GM12878 (cell line): Measurements from ENCODE around the gene TGFB1. TPM values are rescaled to one million over a fixed set of nuclear protein-coding genes. Genes with fewer than 3 reads are reported as not detected.

Source experiments
- ATAC-seq: fragments of 200-7000 bp; cut with Tn5 transposase; 3 replicates; pipeline ENCODE4 v1.9.1; 2020; ENCODE audit warnings: mild to moderate bottlenecking, moderate library complexity
- BruUV-seq: library from RNA; stranded (reverse); fragments of 400-500 nt; replicated peaks from 2 replicates; lab custom pipeline; 2021; lab: Mats Ljungman, UMichigan
- CTCF ChIA-PET: fragments of 300-600 bp; sonication (Branson Sonifier 250); formaldehyde crosslinking; extraction: SDS; loops from one replicate; lab custom pipeline; 2021; ENCODE audit warnings: inconsistent platforms; lab: Yijun Ruan, JAX
- POLR2A ChIA-PET: fragments of 350-600 bp; formaldehyde crosslinking; extraction: SDS; loops from one replicate; lab custom pipeline; 2021; ENCODE audit warnings: inconsistent platforms; lab: Charles Lee
- RAD21 ChIA-PET: fragments of 300-600 bp; sonication (Branson Sonifier 250); formaldehyde crosslinking; loops from one replicate; lab custom pipeline; 2023; ENCODE audit warnings: antibody characterized with exemption; ENCODE audit not compliant: unreplicated experiment; lab: Charles Lee
- SMC1A ChIA-PET: fragments of 300-600 bp; sonication (Branson Sonifier 250); formaldehyde crosslinking; loops from one replicate; lab custom pipeline; 2023; ENCODE audit not compliant: unreplicated experiment, uncharacterized antibody; lab: Charles Lee
- DNase-seq: peaks from one replicate; pipeline ENCODE4 v3.0.0-alpha.2; 2011; ENCODE audit warnings: low read depth, low spot score
- FAIRE-seq: peaks from 3 replicates; lab custom pipeline; 2011; peaks lifted over from hg19 to GRCh38; lab: Jason Lieb, UNC
- H2AFZ ChIP-seq: 2 replicates; pipeline ENCODE4 v1.6.0; 2011; ENCODE audit warnings: low read depth, low read length, control low read depth; ENCODE audit not compliant: control insufficient read depth
- H3K27ac ChIP-seq: 2 replicates; pipeline ENCODE4 v1.5.1; 2011; ENCODE audit warnings: control low read depth; ENCODE audit not compliant: control insufficient read depth, insufficient read depth
- H3K27me3 ChIP-seq, 2 experiments: replicated peaks in 1 of 2; 2 replicates each; pipeline versions ENCODE4 v1.6.0 to v1.6.1; 2011; ENCODE audit warnings: low read length in 1 of 2; ENCODE audit not compliant: control insufficient read depth in 2 of 2, insufficient read depth in 2 of 2
- H3K36me3 ChIP-seq, 2 experiments: 2 replicates each; pipeline ENCODE4 v1.5.1; 2011; ENCODE audit warnings: low read length in 1 of 2; ENCODE audit not compliant: control insufficient read depth in 2 of 2, insufficient read depth in 2 of 2
- H3K4me1 ChIP-seq: 2 replicates; pipeline ENCODE4 v1.6.1; 2011; ENCODE audit warnings: mild to moderate bottlenecking, low read length, moderate library complexity, mixed read lengths; ENCODE audit not compliant: control insufficient read depth, insufficient read depth
- H3K4me2 ChIP-seq: 2 replicates; pipeline ENCODE4 v1.6.0; 2011; ENCODE audit warnings: control low read depth; ENCODE audit not compliant: control insufficient read depth, insufficient read depth
- H3K4me3 ChIP-seq: fragments of 200-600 bp; sonication (generic); 2 replicates; pipeline ENCODE4 v1.5.1; 2016
- H3K79me2 ChIP-seq: 2 replicates; pipeline ENCODE4 v1.6.0; 2011; ENCODE audit warnings: low read length; ENCODE audit not compliant: control insufficient read depth, insufficient read depth
- H3K9ac ChIP-seq: 2 replicates; pipeline ENCODE4 v1.8.0; 2011; ENCODE audit warnings: low read length, control low read depth, mixed read lengths; ENCODE audit not compliant: control insufficient read depth, insufficient read depth
- H3K9me3 ChIP-seq: replicated peaks from 3 replicates; pipeline ENCODE4 v1.5.1; 2011; ENCODE audit warnings: mild to moderate bottlenecking, low read length; ENCODE audit not compliant: control insufficient read depth, insufficient read depth
- H4K20me1 ChIP-seq: 2 replicates; pipeline ENCODE4 v1.6.0; 2011; ENCODE audit not compliant: control insufficient read depth, insufficient read depth
- ATF7 ChIP-seq: fragments of 450-650 bp; IDR thresholded peaks from 2 replicates; pipeline ENCODE4 v1.6.1; 2016; ENCODE audit warnings: low read depth, mild to moderate bottlenecking
- CEBPZ ChIP-seq: fragments of 150-350 bp; IDR thresholded peaks from 2 replicates; pipeline ENCODE4 v1.6.1; 2016; ENCODE audit warnings: low read depth, low read length
- ETV6 ChIP-seq, 2 experiments: fragments of 450-650 bp in 1 of 2; IDR thresholded peaks in 1 of 2; conservative IDR thresholded peaks in 1 of 2; 2 replicates each; pipeline ENCODE4 v1.6.1; 2014; ENCODE audit warnings: antibody characterized with exemption in 1 of 2, borderline replicate concordance in 1 of 2, low read depth in 1 of 2, mild to moderate bottlenecking in 1 of 2, moderate library complexity in 1 of 2
- GATAD2B ChIP-seq: fragments of 450-650 bp; conservative IDR thresholded peaks from 2 replicates; pipeline ENCODE4 v1.6.1; 2017; ENCODE audit warnings: low read depth, mild to moderate bottlenecking, moderate library complexity
- JUNB ChIP-seq: IDR thresholded peaks from 2 replicates; pipeline ENCODE4 v1.6.1; 2016; ENCODE audit warnings: antibody characterized with exemption, mild to moderate bottlenecking
- MAX ChIP-seq: IDR thresholded peaks from 2 replicates; pipeline ENCODE4 v1.6.1; 2012; ENCODE audit warnings: low read depth, low read length, improper control_type of control experiment
- MTA2 ChIP-seq: fragments of 450-650 bp; IDR thresholded peaks from 2 replicates; pipeline ENCODE4 v1.6.1; 2016; ENCODE audit warnings: low read depth, mild to moderate bottlenecking, moderate library complexity
- PAX8 ChIP-seq: fragments of 450-650 bp; IDR thresholded peaks from 2 replicates; pipeline ENCODE4 v1.6.1; 2017; ENCODE audit warnings: mild to moderate bottlenecking, moderate library complexity
- PKNOX1 ChIP-seq: fragments of 450-650 bp; IDR thresholded peaks from 2 replicates; pipeline ENCODE4 v1.6.1; 2016; ENCODE audit warnings: mild to moderate bottlenecking
- STAT3 ChIP-seq: IDR thresholded peaks from 2 replicates; pipeline ENCODE4 v1.6.1; 2011; ENCODE audit warnings: low read depth, low read length, improper control_type of control experiment
- WGBS: methylation state at CpG from one replicate; pipeline ENCODE4 v1.1.6; 2016; ENCODE audit warnings: low lambda C conversion rate; ENCODE audit not compliant: insufficient replicate concordance, insufficient coverage; ENCODE audit errors: missing lambda C conversion rate; 5-methylcytosine and 5-hydroxymethylcytosine counted together
- in situ Hi-C: fragments of 300-500 bp; cut with MboI; formaldehyde crosslinking; loops from 9 replicates; pipeline ENCODE4 v1.14.3; 2018; ENCODE audit warnings: mixed read lengths
- intact Hi-C: fragments of 100-400 bp; cut with micrococcal nuclease; formaldehyde crosslinking; loops from one replicate; pipeline ENCODE4 v1.14.2; 2022; ENCODE audit not compliant: unreplicated experiment
- polyA plus RNA-seq, 11 experiments: library from polyadenylated mRNA; depleted of rRNA in 4 of 11; unstranded in 6 of 11; stranded (reverse) in 5 of 11; fragments of >200 nt; fragmentation: Nextera tagmentation in 4 of 11; fragmentation: Illumina TruSeq in 1 of 11; extraction: Ambion mirVana in 4 of 11; extraction: Trizol in 1 of 11; gene quantifications; 1 replicate in 1 of 11; 2 replicates in 10 of 11; pipeline versions ENCODE4 v1.2.1 to v1.2.3, GENCODE V29; 2011 to 2016; ENCODE audit warnings: inconsistent platforms in 2 of 11, missing spikeins in 2 of 11, low read depth in 1 of 11
- total RNA-seq, 4 experiments: library from RNA; depleted of rRNA in 3 of 4; stranded (reverse); fragments of >200 nt in 3 of 4; fragmentation: Illumina TruSeq in 1 of 4; extraction: Trizol in 1 of 4; gene quantifications; 2 replicates each; pipeline versions ENCODE4 v1.2.1 to v1.2.3, GENCODE V29; 2013 to 2021

TGFB1 gene
- total and polyA plus RNA-seq, 10 of the 15 experiments (the other 5 are each of a cell fraction or from before 2014, with no cell fraction given): 0.23 to 120 (median 10.9) TPM

GRCh38 chr19:41352609-41353465 lies 885 bp downstream of the TGFB1 start (continued):
- TF ChIP-seq CEBPZ: no peak
- TF ChIP-seq JUNB: no peak
- peak in 1 of 2 experiments; percentile 56; a peak in 1 of 4 replicates for TF ChIP-seq ETV6 (conservative IDR thresholded peaks at IDR 0.05 in 1 of 2, IDR thresholded peaks at IDR 0.05 in 1 of 2; ENCODE audit: borderline replicate concordance in 1 of 2, low read depth in 1 of 2)
- TF ChIP-seq GATAD2B: peak; percentile 35; the same call in 1 of the 2 replicates
- TF ChIP-seq, all 136 proteins: peak for 26

GRCh38 chr19:41352279-41352608 lies 1.5 kb downstream of the TGFB1 start:
- intact Hi-C loops (loop anchor here (1.0 to 5.0 kb wide), 5 partner anchors 40 to 185 kb away; partner anchors contain the start of genes BCKDHA, CCDC97 and EXOSC5), in situ Hi-C loops (no loop called here)
- TF ChIP-seq PAX8: no peak
- 0 out of 2 replicates have a peak, but pooled peaks have one; percentile 23 for TF ChIP-seq ATF7
- TF ChIP-seq MTA2: 0 out of 2 replicates have a peak, but pooled peaks have one; percentile 36
- TF ChIP-seq STAT3: no peak
- TF ChIP-seq PKNOX1: peak; percentile 55; the same call in 1 of the 2 replicates
- 0 out of 2 replicates have a peak, but pooled peaks have one; percentile 34 for TF ChIP-seq MAX
- H4K20me1 ChIP-seq: 0 out of 2 replicates have a peak, but pooled peaks cover 2% of the 10 kb centered on the region
- ChIA-PET SMC1A (interaction anchor here (0.7 to 3.1 kb wide), 8 partner anchors 9 to 89 kb away, joined by 3 to 14 read pairs (median 4); partner anchors contain the start of genes B9D2, CCDC97 and HNRNPUL1), POLR2A (interaction anchor here (0.6 to 3.2 kb wide), 12 partner anchors 13 to 557 kb away, joined by 3 to 46 read pairs (median 4); partner anchors contain the start of genes B9D2 and DMAC2), CTCF (interaction anchor here (0.7 to 6.4 kb wide), 12 partner anchors 12 to 574 kb away, joined by 3 to 91 read pairs (median 4); partner anchors contain the start of genes B9D2, CCDC97, HNRNPUL1 and RAB4B), RAD21 (interaction anchor here (1.0 to 3.4 kb wide), 10 partner anchors 12 to 148 kb away, joined by 3 to 41 read pairs (median 6); partner anchors contain the start of genes B9D2 and DMAC2)
- H3K36me3 ChIP-seq: peaks cover 3 to 4% of the 10 kb centered on the region in 2 experiments; a peak in 3 of 4 replicates
- peaks cover 16% of the 10 kb centered on the region for H3K4me1 ChIP-seq
- BruUV-seq: no TSS peak
- H3K79me2 ChIP-seq: peaks cover 55% of the 10 kb centered on the region
- peak overlapping the region; percentile 87 for H3K9ac ChIP-seq
- H2AFZ ChIP-seq: no peak overlapping the region
- WGBS: 0% methylated on average over 12 of the region's 12 CpGs
- H3K9me3 ChIP-seq: no peaks in the 10 kb centered on the region
- peak overlapping the region; percentile 89 for H3K4me3 ChIP-seq
- peak overlapping the region; percentile 84 for H3K27ac ChIP-seq
- ATAC-seq (no peak), DNase-seq (no peak), FAIRE-seq (no peak)
- no peaks in the 10 kb centered on the region for H3K27me3 ChIP-seq
- H3K4me2 ChIP-seq: peak overlapping the region; percentile 78
